HepG2 (cell line): ENCODE measurements around the gene ABCG1. TPM values are rescaled to one million over a fixed set of nuclear protein-coding genes. Genes with fewer than 3 reads are reported as not detected.

Source experiments
- ATAC-seq: fragments of 200-7000 bp; cut with Tn5 transposase; 3 replicates; pipeline ENCODE4 v1.9.1; 2020; ENCODE audit warnings: mild to moderate bottlenecking, moderate library complexity
- BruUV-seq: library from RNA; stranded (reverse); fragments of 400-500 nt; replicated peaks from 2 replicates; lab custom pipeline; 2021; lab: Mats Ljungman, UMichigan
- CTCF ChIA-PET: fragments of 300-600 bp; formaldehyde crosslinking; extraction: SDS; loops from one replicate; lab custom pipeline; 2021; ENCODE audit warnings: low total read pairs, inconsistent platforms, low intra/inter-chr PET ratio; lab: Yijun Ruan, JAX
- POLR2A ChIA-PET: fragments of 350-600 bp; sonication (Branson Sonifier 250); formaldehyde crosslinking; loops from one replicate; lab custom pipeline; 2020; ENCODE audit warnings: antibody characterized with exemption, inconsistent platforms; lab: Yijun Ruan, JAX
- DNase-seq: peaks from one replicate; pipeline ENCODE4 v3.0.0-alpha.2; 2015; ENCODE audit warnings: low spot score
- FAIRE-seq: peaks from 3 replicates; lab custom pipeline; 2011; peaks lifted over from hg19 to GRCh38; lab: Jason Lieb, UNC
- H2AFZ ChIP-seq: one replicate; pipeline ENCODE4 v1.6.1; 2011; ENCODE audit warnings: low read length, inconsistent platforms
- H3K27ac ChIP-seq: fragments of 300-600 bp; 3 replicates; pipeline ENCODE4 v1.8.0; 2011; ENCODE audit warnings: mixed run types, mild to moderate bottlenecking, mixed read lengths, low read length, inconsistent platforms; ENCODE audit not compliant: insufficient read depth; ENCODE audit errors: extremely low read length
- H3K27me3 ChIP-seq, 2 experiments: fragments of 200-600 bp in 1 of 2; 2 replicates in 1 of 2; 3 replicates in 1 of 2; pipeline versions ENCODE4 v1.6.0 to v1.8.0; 2011; ENCODE audit warnings: low read length in 2 of 2, mild to moderate bottlenecking in 2 of 2, moderate library complexity in 2 of 2, inconsistent platforms in 1 of 2; ENCODE audit not compliant: insufficient read depth in 2 of 2, control insufficient read depth in 1 of 2
- H3K36me3 ChIP-seq, 2 experiments: fragments of 200-600 bp in 1 of 2; replicated peaks in 1 of 2; 2 replicates in 1 of 2; 3 replicates in 1 of 2; pipeline versions ENCODE4 v1.5.1 to v1.8.0; 2011; ENCODE audit warnings: low read length in 2 of 2, inconsistent platforms in 1 of 2; ENCODE audit not compliant: insufficient read depth in 2 of 2, control insufficient read depth in 1 of 2
- H3K4me1 ChIP-seq: 2 replicates; pipeline ENCODE4 v1.5.1; 2012; ENCODE audit warnings: low read length, inconsistent platforms; ENCODE audit not compliant: insufficient read depth
- H3K4me2 ChIP-seq: 2 replicates; pipeline ENCODE4 v1.6.0; 2011; ENCODE audit warnings: low read depth, low read length, inconsistent platforms
- H3K4me3 ChIP-seq, 3 experiments: fragments of 200-600 bp in 1 of 3; sonication (generic), shearing (Covaris generic) in 1 of 3; replicated peaks in 1 of 3; 2 replicates each; pipeline ENCODE4 v1.5.1; 2011 to 2016; ENCODE audit warnings: low read length in 3 of 3, inconsistent platforms in 2 of 3, low read depth in 2 of 3, mild to moderate bottlenecking in 2 of 3, control low read depth in 1 of 3, mixed read lengths in 1 of 3; ENCODE audit not compliant: insufficient read depth in 1 of 3
- H3K79me2 ChIP-seq: one replicate; pipeline ENCODE4 v1.6.1; 2011; ENCODE audit warnings: low read length, inconsistent platforms; ENCODE audit not compliant: insufficient read depth
- H3K9ac ChIP-seq: 2 replicates; pipeline ENCODE4 v1.6.0; 2011; ENCODE audit warnings: mild to moderate bottlenecking, low read depth, low read length, inconsistent platforms; ENCODE audit not compliant: insufficient read depth
- H3K9me3 ChIP-seq: 2 replicates; pipeline ENCODE4 v1.5.1; 2012; ENCODE audit warnings: mild to moderate bottlenecking, low read length
- H4K20me1 ChIP-seq: 2 replicates; pipeline ENCODE4 v1.6.0; 2011; ENCODE audit warnings: inconsistent platforms, mild to moderate bottlenecking, low read length, moderate library complexity; ENCODE audit not compliant: insufficient read depth
- EHMT2 ChIP-seq: fragments of 200-600 bp; sonication (generic); IDR thresholded peaks from 2 replicates; pipeline ENCODE4 v1.7.0; 2017; ENCODE audit warnings: antibody characterized with exemption, low read depth, low read length, borderline replicate concordance
- KAT2B ChIP-seq: fragments of 150-350 bp; IDR thresholded peaks from 2 replicates; pipeline ENCODE4 v1.6.1; 2014; ENCODE audit warnings: low read depth, low read length, borderline replicate concordance
- NBN ChIP-seq: fragments of 450-650 bp; conservative IDR thresholded peaks from 2 replicates; pipeline ENCODE4 v1.6.1; 2017
- NONO ChIP-seq, 2 experiments: fragments of 450-650 bp in 1 of 2; sonication (generic) in 1 of 2; formaldehyde crosslinking in 1 of 2; IDR thresholded peaks in 1 of 2; conservative IDR thresholded peaks in 1 of 2; 2 replicates each; pipeline versions ENCODE4 v1.6.1 to v1.8.0; 2017 to 2022; ENCODE audit warnings: mild to moderate bottlenecking in 1 of 2, missing genetic modification reagents in 1 of 2, moderate library complexity in 1 of 2
- RAD51 ChIP-seq: fragments of 450-650 bp; IDR thresholded peaks from 2 replicates; pipeline ENCODE4 v1.6.1; 2016; ENCODE audit warnings: borderline replicate concordance
- RBM39 ChIP-seq: fragments of 200-400 bp; formaldehyde crosslinking; IDR thresholded peaks from one replicate; pipeline ENCODE4 v1.6.1; 2018; ENCODE audit warnings: antibody characterized with exemption, mild to moderate bottlenecking, low read depth, low read length; ENCODE audit not compliant: poor library complexity, severe bottlenecking
- SRSF4 ChIP-seq: fragments of 200-400 bp; formaldehyde crosslinking; IDR thresholded peaks from one replicate; pipeline ENCODE4 v1.6.1; 2018; ENCODE audit warnings: mild to moderate bottlenecking, low read depth, low read length, moderate library complexity; ENCODE audit not compliant: poor library complexity, severe bottlenecking
- TAF1 ChIP-seq: sonication (generic); formaldehyde crosslinking; IDR thresholded peaks from 2 replicates; pipeline ENCODE4 v1.4.0; 2020; ENCODE audit warnings: missing genetic modification reagents
- TGIF2 ChIP-seq: IDR thresholded peaks from 2 replicates; pipeline ENCODE4 v1.6.1; 2016; ENCODE audit warnings: control low read depth, missing compliant biosample characterization
- ZBTB20 ChIP-seq: sonication (generic); formaldehyde crosslinking; IDR thresholded peaks from 2 replicates; pipeline ENCODE4 v1.8.1; 2023; ENCODE audit warnings: missing genetic modification reagents, low read depth, mild to moderate bottlenecking, borderline replicate concordance
- ZNF180 ChIP-seq: sonication (generic); formaldehyde crosslinking; IDR thresholded peaks from 2 replicates; pipeline ENCODE4 v1.4.0; 2020; ENCODE audit warnings: low read depth, missing genetic modification reagents, borderline replicate concordance
- ZNF20 ChIP-seq: sonication (generic); formaldehyde crosslinking; IDR thresholded peaks from 2 replicates; pipeline ENCODE4 v1.4.0; 2020; ENCODE audit warnings: mild to moderate bottlenecking, moderate library complexity, missing genetic modification reagents
- ZNF225 ChIP-seq: sonication (generic); formaldehyde crosslinking; IDR thresholded peaks from 2 replicates; pipeline ENCODE4 v1.4.0; 2020; ENCODE audit warnings: mild to moderate bottlenecking, missing genetic modification reagents
- ZNF577 ChIP-seq: sonication (generic); formaldehyde crosslinking; IDR thresholded peaks from 2 replicates; pipeline ENCODE4 v1.4.0; 2020; ENCODE audit warnings: mild to moderate bottlenecking, low read depth, missing genetic modification reagents, borderline replicate concordance
- ZNF629 ChIP-seq: sonication (generic); formaldehyde crosslinking; conservative IDR thresholded peaks from 2 replicates; pipeline ENCODE4 v1.5.0; 2020; ENCODE audit warnings: missing genetic modification reagents
- WGBS: methylation state at CpG from one replicate; pipeline ENCODE4 v1.1.6; 2017; ENCODE audit warnings: low lambda C conversion rate; 5-methylcytosine and 5-hydroxymethylcytosine counted together
- in situ Hi-C: cut with HindIII; loops from 2 replicates; pipeline ENCODE4 v1.10.0; 2017; ENCODE audit warnings: low pct_unique_long_range_greater_than_20kb; ENCODE audit not compliant: extremely low pct_ligation_motif_present
- intact Hi-C: fragments of 100-400 bp; cut with micrococcal nuclease; formaldehyde crosslinking; loops from one replicate; pipeline ENCODE4 v1.10.0; 2022; ENCODE audit not compliant: unreplicated experiment
- polyA plus RNA-seq, 8 experiments: library from polyadenylated mRNA; depleted of rRNA in 3 of 8; stranded (reverse) in 7 of 8; unstranded in 1 of 8; fragments of >200 nt; fragmentation: Illumina TruSeq in 4 of 8; extraction: Trizol in 4 of 8; gene quantifications; 2 replicates each; pipeline versions ENCODE4 v1.2.1 to v1.2.3, GENCODE V29; 2011 to 2016; ENCODE audit warnings: low read depth in 4 of 8, missing spikeins in 1 of 8, mixed read lengths in 1 of 8; ENCODE audit not compliant: insufficient read depth in 1 of 8
- total RNA-seq, 5 experiments: library from RNA; depleted of rRNA; stranded (reverse); fragments of >200 nt; fragmentation: Illumina TruSeq; extraction: Trizol; gene quantifications; 2 replicates each; pipeline ENCODE4 v1.2.3, GENCODE V29; 2016; ENCODE audit warnings: low read depth in 1 of 5
- TF ChIP-seq, protein P1 (sequence below): sonication (generic); formaldehyde crosslinking; IDR thresholded peaks from 2 replicates; pipeline ENCODE4 v1.4.0; 2020; ENCODE audit warnings: missing genetic modification reagents
- TF ChIP-seq, protein P2 (sequence below): sonication (generic); formaldehyde crosslinking; IDR thresholded peaks from 2 replicates; pipeline ENCODE4 v1.5.0; 2020; ENCODE audit warnings: missing genetic modification reagents
- TF ChIP-seq, protein P3 (sequence below): sonication (generic); formaldehyde crosslinking; IDR thresholded peaks from 2 replicates; pipeline ENCODE4 v1.4.0; 2020; ENCODE audit warnings: missing genetic modification reagents; ENCODE audit errors: not compliant biosample characterization
- TF ChIP-seq, protein P4 (sequence below): sonication (generic); formaldehyde crosslinking; conservative IDR thresholded peaks from 2 replicates; pipeline ENCODE4 v1.8.1; 2023; ENCODE audit warnings: missing genetic modification reagents

The ABCG1 gene
- total and polyA plus RNA-seq, 2 of the 13 experiments (the other 11 are each of a cell fraction or from before 2014, with no cell fraction given), result 0.04 TPM; not detected in 1

DNA sequence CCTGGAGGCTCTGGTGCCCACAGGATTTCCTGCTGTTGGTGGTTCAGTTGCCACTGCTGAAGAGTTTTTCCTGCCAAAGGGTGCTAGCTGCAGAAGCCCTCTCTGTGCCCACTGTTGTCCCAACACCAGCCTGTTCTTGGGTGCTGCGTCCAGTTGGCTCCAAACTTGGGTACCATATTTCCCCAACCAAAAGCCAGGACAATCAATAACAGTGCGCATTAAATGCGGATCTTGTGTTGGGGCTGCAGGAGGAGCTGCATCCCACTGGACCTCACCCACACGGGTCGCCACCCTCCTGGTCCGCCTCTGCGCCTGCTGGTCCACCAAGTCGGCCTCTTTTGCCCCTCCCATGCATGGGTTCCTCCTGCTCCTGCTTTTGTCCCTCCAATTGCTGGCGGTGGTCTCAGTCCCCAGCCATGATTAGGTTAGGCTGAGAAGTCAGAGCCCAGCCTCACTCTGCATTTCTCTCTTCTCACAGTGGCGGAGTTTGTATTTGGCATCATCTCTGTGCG, 9.8 kb downstream of the ABCG1 start:
- no TSS peak for BruUV-seq
- FAIRE-seq, result no peak
- Histone ChIP-seq H3K4me1 (peaks cover 16% of the 10 kb centered on the region), H3K9ac (no peak overlapping the region), H2AFZ (no peak overlapping the region)
- intact Hi-C loops, result no loop called here
- no peak for TF ChIP-seq NONO (IDR thresholded peaks at IDR 0.05)
- no peak for TF ChIP-seq NONO (CRISPR knock-in tag; conservative IDR thresholded peaks at IDR 0.05)
- no peak for TF ChIP-seq EHMT2
- TF ChIP-seq ZNF180, result no peak
- no peak for TF ChIP-seq KAT2B
- TF ChIP-seq, protein P1, sequence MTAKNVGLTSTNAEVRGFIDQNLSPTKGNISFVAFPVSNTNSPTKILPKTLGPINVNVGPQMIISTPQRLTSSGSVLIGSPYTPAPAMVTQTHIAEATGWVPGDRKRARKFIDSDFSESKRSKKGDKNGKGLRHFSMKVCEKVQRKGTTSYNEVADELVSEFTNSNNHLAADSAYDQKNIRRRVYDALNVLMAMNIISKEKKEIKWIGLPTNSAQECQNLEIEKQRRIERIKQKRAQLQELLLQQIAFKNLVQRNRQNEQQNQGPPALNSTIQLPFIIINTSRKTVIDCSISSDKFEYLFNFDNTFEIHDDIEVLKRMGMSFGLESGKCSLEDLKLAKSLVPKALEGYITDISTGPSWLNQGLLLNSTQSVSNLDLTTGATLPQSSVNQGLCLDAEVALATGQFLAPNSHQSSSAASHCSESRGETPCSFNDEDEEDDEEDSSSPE (CRISPR knock-in tag), result no peak
- TF ChIP-seq ZNF225 (CRISPR knock-in tag), result no peak
- TF ChIP-seq SRSF4, result no peak
- TF ChIP-seq RBM39, result no peak
- TF ChIP-seq, protein P2, sequence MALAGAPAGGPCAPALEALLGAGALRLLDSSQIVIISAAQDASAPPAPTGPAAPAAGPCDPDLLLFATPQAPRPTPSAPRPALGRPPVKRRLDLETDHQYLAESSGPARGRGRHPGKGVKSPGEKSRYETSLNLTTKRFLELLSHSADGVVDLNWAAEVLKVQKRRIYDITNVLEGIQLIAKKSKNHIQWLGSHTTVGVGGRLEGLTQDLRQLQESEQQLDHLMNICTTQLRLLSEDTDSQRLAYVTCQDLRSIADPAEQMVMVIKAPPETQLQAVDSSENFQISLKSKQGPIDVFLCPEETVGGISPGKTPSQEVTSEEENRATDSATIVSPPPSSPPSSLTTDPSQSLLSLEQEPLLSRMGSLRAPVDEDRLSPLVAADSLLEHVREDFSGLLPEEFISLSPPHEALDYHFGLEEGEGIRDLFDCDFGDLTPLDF (CRISPR knock-in tag), result no peak
- no peak for TF ChIP-seq ZNF20 (CRISPR knock-in tag)
- no peak for TF ChIP-seq NBN
- TF ChIP-seq, protein P3, sequence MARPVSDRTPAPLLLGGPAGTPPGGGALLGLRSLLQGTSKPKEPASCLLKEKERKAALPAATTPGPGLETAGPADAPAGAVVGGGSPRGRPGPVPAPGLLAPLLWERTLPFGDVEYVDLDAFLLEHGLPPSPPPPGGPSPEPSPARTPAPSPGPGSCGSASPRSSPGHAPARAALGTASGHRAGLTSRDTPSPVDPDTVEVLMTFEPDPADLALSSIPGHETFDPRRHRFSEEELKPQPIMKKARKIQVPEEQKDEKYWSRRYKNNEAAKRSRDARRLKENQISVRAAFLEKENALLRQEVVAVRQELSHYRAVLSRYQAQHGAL, result no peak
- TF ChIP-seq, protein P4, sequence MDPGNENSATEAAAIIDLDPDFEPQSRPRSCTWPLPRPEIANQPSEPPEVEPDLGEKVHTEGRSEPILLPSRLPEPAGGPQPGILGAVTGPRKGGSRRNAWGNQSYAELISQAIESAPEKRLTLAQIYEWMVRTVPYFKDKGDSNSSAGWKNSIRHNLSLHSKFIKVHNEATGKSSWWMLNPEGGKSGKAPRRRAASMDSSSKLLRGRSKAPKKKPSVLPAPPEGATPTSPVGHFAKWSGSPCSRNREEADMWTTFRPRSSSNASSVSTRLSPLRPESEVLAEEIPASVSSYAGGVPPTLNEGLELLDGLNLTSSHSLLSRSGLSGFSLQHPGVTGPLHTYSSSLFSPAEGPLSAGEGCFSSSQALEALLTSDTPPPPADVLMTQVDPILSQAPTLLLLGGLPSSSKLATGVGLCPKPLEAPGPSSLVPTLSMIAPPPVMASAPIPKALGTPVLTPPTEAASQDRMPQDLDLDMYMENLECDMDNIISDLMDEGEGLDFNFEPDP (CRISPR knock-in tag), result no peak
- TF ChIP-seq ZNF629 (CRISPR knock-in tag), result no peak
- no peak for TF ChIP-seq ZBTB20
- TF ChIP-seq ZNF577, result no peak
- no peak for TF ChIP-seq TAF1 (CRISPR knock-in tag)
- TF ChIP-seq TGIF2 (CRISPR knock-in tag), result no peak
- TF ChIP-seq RAD51, result no peak
- TF ChIP-seq, all 625 proteins: peak for 0
- no peaks in the 10 kb centered on the region for H3K79me2 ChIP-seq
- no peaks in the 10 kb centered on the region for H4K20me1 ChIP-seq
- ATAC-seq (no peak), DNase-seq (no peak)
- ChIA-PET POLR2A (no interaction called here), CTCF (no interaction called here)
- H3K4me2 ChIP-seq, result no peak overlapping the region
- no peak overlapping the region for H3K4me3 ChIP-seq
- peaks cover 0 to 58% of the 10 kb centered on the region in 2 experiments; a peak in 4 of 5 replicates for H3K27me3 ChIP-seq
- WGBS, result 81% methylated on average over 10 of the region's 11 CpGs
- no peak overlapping the region for H3K27ac ChIP-seq
- no peaks in the 10 kb centered on the region for H3K9me3 ChIP-seq
- in situ Hi-C loops, result no loop called here
- no peaks in the 10 kb centered on the region for H3K36me3 ChIP-seq
